Sigmoid colon (tissue), 3 donors: ENCODE data around the gene LEMD2.

ENCODE experiments used
- CTCF ChIP-seq, 4 experiments: fragments of 450-650 bp in 3 of 4; fragments of 200-600 bp in 1 of 4; IDR thresholded peaks; one replicate each; pipeline ENCODE4 v1.5.1; 2016 to 2019; ENCODE audit warnings: antibody characterized with exemption in 4 of 4, mild to moderate bottlenecking in 3 of 4, moderate library complexity in 2 of 4
- POLR2A ChIP-seq, 2 donors: fragments of 450-650 bp; IDR thresholded peaks; one replicate each; pipeline ENCODE4 v1.6.1; 2016; ENCODE audit warnings: antibody characterized with exemption in 2 of 2, mild to moderate bottlenecking in 2 of 2, moderate library complexity in 2 of 2

- no peak for TF ChIP-seq CTCF (IDR thresholded peaks at IDR 0.05)
- TF ChIP-seq POLR2A (IDR thresholded peaks at IDR 0.05) = no peak
Measured at GRCh38 chr6:33731035-33731434, 57.9 kb downstream of the LEMD2 start.
